Tibial nerve (tissue), 4 donors: Measurements from ENCODE around the gene SNX10.

ENCODE experiments used
- CTCF ChIP-seq, 5 experiments: fragments of 200-600 bp in 3 of 5; fragments of 450-650 bp in 2 of 5; sonication (generic) in 3 of 5; IDR thresholded peaks; one replicate each; pipeline ENCODE4 v1.5.1; 2016 to 2019; ENCODE audit warnings: antibody characterized with exemption in 5 of 5, mild to moderate bottlenecking in 3 of 5, moderate library complexity in 2 of 5
- EP300 ChIP-seq, 2 donors: sonication (generic); formaldehyde crosslinking; IDR thresholded peaks; one replicate each; pipeline ENCODE4 v1.6.1; 2017; ENCODE audit warnings: antibody characterized with exemption in 2 of 2, mild to moderate bottlenecking in 1 of 2
- POLR2A ChIP-seq, 2 donors: fragments of 450-650 bp; IDR thresholded peaks; one replicate each; pipeline ENCODE4 v1.6.1; 2017; ENCODE audit warnings: antibody characterized with exemption in 2 of 2, mild to moderate bottlenecking in 2 of 2, moderate library complexity in 2 of 2

- TF ChIP-seq CTCF (IDR thresholded peaks at IDR 0.05) (no peak), EP300 (IDR thresholded peaks at IDR 0.05) (no peak), POLR2A (IDR thresholded peaks at IDR 0.05) (no peak)
Observed at GRCh38 chr7:26360650-26361049, 69.0 kb downstream of the SNX10 start.
